ENCODE measurements around the gene RNF207.

GRCh38 chr1:6233376-6233775 is 27.5 kb downstream of the RNF207 start:
- TF ChIP-seq POLR2A (IDR thresholded peaks at IDR 0.05) (no peak), CTCF (IDR thresholded peaks at IDR 0.05) (no peak)
